Measurements from ENCODE around the gene PLEKHG7.
"Not testable (repeated sequence)": the region's sequence is repeated elsewhere in the genome, so short reads cannot be mapped to it uniquely, and the experiment has no call there.

PLEKHG7 gene

DNA sequence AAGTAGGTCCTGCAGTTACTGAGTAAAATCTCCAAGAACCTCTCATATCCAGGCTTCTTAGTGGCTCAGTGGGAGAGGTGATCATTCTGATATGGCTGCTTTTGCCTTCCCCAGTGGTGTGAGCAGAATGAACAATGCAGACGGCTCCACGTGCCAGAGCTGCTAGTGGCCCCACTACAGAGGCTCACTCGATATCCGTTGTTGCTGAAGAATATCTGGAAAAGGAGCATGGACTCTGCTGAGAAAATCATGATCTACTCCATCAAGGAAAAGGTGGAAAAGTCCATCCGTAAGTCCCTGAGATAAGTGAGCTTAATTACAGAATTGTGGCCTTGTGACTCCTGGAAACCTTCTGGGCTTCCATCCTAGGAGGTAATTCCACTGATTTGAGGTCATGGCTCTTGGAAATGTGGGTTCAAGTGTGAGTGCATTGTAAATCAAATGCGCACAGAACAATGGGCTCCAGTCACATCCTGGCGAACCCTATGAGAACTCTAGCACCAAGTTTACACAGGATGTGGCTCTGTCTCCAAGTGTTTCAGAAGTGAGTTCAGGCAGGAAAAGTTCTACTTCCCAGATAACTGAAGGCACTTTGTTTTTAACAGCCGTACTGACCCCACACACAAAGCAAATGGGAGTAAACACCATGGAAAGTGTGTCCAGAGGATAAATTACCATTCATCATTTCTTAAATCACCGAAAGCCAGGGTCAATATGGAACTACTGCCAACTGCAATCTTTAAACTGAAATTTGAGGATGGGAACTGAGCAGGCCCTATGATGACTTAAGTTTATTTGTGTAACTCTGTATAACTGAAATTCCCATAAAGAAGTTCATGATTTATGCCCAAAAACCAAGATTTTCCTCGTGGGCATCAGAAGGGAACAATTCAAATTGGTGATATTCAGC, 51.4 kb downstream of the PLEKHG7 start:
- no peak for DNase-seq

DNA sequence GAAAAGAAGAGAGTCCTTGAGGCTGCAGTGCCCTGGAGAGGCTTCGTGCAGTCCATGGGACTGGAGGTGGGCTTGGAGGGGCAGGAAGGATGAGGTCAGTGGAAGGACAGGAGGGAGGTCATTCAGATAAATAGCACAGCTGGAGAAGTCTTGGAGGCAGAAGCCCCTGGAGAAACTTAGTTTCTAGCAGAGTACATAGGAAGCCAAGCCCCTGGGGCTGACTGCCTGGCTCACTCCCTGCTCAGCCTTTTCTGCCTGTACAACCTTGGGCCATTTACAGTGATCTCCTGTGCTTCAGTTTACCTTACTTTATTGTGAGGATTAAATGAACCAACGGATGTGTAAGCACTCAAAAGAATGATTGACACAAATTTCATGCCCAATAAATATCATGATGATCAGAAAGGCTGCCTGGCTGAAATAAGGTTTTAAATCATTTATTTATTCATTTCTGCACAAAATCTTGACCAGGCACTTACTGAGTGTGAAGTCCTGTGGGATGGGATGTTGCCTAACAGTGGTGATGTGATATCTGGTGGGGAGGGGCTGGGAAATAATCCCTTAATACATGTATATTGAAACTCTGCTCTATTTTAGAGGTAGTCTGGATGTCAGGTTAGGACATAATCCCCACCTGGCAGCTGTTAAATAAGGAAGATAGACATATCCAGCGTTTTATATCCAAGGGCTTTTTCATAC, 54.3 kb downstream of the PLEKHG7 start:
- no peak for DNase-seq

DNA sequence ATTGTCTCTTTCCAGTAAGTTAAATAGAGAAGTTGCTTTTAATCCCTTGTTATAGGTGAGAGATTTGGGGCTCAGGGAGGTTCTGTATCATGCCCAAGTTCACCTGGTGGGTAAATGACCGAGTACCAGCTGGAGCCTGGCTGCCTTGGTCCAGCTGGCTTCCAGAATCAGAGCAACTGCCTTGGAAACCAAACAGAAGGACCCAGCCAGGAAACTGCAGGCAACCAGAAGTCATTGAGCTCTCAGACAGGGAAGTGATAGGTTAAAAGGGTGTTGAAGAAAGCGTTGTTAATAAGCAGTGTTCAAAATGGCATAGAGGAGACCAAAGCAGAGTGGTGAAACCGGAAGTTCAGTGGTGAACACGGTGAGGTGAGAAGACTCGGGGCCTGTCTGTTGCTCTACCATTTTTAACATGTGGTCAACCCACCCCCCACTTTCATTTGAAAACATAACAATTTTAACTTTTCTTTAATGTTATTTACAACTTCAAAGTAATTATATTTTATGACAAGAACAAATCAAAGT, 54.9 kb downstream of the PLEKHG7 start:
- peak; percentile 6 for DNase-seq

DNA sequence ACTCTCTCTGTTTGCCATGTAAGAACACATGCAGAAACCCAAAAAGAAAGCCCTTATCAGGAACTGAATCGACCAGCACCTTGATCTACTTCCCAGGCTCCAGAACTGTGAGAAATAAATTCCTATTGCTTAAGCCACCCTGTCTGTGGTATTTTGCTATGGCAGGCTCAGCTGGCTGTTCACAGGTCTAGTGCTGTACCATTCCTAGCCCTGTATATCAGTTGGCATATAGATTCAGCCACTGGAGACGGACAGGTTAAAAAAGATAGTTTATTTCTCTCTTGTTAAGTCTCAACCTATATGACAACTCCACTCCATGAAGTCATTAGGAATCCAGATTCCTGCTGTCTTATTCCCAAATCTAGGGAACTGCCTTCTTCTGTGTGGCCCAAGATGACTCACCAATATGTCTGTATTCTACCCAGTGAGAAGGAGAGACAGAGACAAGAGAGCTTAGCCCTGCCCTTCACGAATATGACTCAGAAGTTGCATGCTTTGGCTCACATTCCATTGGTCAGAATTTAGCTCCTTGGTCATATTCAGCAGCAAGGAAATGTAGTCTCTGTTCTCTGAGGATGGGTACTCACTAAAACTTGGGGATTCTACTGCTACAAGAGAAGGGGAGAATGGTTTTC, 57.0 kb downstream of the PLEKHG7 start:
- DNase-seq, result no peak

DNA sequence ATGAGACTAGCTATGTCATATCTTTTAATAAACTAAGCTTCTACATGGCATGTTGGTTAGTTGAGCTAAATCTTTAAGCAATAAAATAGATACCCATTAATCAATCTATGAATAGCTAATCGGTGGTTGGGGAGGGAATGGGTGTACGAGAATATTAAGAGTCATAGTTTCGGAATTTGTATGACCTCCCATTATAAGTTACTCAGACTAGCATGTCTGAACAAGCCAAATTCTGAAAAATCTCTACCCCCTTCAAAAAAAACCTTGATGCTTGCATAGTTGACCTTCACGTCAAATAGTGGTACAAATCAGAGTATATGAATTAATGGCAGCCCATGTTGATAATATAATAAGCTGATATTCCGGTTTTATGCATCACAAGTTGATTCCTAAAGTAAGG, 60.0 kb downstream of the PLEKHG7 start:
- DNase-seq, result no peak

DNA sequence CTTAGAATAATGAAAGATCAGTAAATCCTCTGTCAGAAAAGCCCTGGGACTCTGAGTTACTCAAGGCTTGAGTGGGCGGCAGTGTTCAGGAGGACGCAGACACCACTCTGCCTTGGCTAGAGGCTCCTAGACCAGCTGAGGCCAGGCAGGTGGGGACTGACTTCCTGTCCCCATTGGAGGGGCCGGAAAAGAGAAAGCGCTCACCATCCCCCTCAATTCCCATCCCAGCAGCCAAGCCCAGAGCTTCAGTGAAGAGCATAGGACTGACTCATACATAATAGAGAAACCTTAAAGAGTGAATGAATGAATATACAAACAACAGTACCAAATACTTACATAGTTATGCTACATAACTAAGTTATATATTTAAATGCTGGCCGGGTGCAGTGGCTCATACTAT, 62.0 kb downstream of the PLEKHG7 start:
- DNase-seq, result no peak

DNA sequence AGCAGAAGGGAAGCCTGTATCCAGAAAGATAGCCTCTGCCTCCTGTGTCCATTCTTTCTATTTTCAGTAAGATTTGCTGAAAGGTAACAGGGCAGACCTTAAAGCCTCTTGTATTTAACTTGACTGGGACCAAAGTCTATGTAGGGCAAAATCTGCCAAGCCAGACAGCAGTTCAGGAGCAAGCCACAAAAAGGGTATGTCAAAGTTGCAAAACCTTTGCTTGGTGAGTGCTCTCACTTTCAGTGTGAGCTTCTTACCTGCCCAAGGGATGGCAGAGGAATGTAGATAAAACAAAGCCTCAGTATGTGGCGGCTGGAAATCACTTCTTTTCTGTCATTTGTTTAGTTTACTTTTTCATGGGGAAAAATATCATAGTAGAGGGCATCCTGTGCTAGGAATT, 63.1 kb downstream of the PLEKHG7 start:
- no peak for DNase-seq

DNA sequence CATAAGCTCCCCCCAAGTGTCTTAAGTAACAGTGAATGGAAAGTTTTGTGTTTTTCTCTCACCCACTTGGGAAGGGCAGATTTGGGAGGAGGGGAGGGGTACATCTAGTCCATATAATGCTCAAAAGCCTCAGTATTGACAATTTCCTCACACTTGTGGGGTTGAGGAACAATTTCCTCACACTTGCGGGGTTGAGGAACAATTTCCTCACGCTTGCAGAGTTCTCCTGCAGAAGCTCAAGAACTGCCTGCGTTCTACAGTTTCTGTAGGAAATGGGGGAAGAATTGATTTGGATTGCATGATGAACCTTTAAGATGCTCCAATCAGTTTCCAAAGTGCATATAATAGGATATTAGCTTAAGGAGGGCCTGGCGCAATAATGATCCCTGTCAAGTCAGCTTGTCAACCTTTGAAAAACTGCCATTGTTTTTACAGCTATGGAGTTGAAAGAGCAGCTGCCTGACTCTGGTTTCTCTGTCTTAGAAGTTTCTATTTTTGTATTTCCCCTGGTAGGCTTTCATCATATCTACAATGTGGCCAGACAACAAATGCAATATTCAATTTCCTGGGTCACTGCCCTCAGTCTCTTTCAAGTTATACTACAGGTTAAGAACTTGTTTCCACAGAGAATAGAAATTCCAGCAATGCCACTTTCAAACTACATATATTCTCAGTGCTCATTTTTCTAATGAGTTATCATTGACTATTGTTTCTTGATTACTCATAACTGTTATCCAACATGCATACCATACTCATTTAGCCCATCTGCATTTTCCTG, 66.5 kb downstream of the PLEKHG7 start:
- DNase-seq, result no peak

DNA sequence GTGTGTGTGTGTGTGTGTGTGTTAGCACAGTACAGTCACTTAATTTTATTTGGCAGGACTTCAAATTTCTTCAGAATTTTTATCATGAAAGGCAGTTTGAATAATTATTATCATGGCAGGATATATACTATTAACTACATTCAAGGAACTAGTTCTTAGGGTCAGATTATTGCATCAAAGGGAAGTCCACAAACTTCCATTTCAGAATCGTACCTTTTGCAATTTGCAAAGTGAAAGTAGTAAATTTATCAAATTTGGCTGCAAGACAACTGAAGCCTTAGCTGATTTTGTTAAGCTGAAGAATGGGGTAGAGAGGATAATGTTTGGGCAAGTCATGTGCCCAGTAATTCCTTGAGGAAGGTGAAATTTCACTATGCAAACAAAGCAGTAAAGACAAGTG, 68.2 kb downstream of the PLEKHG7 start:
- DNase-seq, result no peak

DNA sequence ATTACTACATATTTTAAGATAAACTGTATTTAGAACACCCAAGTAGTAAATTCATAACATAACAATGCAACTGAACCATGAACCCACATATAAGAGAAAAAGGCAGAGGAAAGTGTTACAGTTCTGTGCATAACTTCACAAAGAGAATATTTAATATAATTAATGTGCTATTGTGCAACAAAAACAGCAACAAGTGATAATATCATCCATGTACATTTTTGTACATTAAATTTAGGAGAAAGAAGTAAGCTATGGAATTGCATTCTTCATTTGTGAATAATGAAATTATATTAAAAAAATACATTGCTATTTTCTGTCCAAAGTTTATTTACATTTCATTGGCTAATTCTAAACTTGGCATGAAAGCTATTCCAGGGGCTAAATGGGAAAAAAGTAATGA, 72.6 kb downstream of the PLEKHG7 start:
- no peak for DNase-seq

DNA sequence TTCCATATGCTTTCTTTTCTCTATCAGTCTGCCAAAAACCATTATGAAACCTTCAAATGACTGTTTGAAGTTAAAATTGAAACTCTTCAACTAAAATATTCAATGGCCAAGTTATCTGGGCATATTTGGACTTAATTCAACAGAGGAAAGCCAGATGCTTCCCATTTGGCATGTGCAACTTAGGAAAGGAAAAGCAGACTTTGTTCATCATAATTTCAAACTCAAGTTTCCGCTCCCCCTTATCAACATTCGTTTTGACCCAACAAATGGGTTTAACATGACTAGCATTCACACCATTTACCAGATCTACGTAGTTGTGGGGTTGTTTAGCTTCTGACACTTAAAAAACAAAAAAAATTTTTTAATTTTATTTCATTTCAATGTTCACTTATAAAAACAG, 75.7 kb downstream of the PLEKHG7 start:
- DNase-seq, result no peak

DNA sequence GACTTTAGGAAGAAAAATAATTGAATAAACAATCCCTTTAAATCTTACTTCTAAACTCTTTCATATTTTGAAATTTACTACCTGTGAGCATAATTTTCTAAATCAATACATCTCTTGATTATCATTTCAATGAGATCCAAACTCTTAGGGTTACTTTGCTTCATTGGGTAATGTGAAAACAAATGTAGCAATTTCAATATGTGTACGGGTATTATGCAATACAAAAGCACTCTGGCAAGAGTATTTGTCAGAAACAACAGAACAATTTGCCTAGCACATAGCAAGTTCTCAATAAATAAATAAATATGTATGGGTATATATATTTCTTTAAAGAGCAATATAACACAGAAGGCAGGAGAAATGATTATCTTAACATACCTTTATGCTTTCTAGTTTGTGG, 77.1 kb downstream of the PLEKHG7 start:
- no peak for DNase-seq

DNA sequence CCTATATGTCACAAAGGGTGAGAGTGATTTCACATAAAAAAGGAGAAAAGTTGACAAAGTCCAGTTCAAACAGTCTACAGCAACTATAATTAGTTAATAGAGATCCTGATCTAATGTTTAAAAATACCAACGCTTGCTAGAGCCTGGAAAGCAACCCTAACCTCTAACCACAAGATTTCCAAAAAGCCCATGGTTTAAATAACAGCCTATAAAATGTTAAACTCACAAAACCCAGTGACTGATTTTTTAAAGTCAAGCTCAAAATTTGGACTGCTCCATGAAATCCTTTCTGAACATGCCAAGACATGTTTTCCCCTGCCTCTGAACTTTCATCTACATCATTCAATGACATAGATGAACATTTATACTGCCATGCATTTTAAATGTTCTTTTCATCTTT, 81.6 kb downstream of the PLEKHG7 start:
- no peak for DNase-seq

DNA sequence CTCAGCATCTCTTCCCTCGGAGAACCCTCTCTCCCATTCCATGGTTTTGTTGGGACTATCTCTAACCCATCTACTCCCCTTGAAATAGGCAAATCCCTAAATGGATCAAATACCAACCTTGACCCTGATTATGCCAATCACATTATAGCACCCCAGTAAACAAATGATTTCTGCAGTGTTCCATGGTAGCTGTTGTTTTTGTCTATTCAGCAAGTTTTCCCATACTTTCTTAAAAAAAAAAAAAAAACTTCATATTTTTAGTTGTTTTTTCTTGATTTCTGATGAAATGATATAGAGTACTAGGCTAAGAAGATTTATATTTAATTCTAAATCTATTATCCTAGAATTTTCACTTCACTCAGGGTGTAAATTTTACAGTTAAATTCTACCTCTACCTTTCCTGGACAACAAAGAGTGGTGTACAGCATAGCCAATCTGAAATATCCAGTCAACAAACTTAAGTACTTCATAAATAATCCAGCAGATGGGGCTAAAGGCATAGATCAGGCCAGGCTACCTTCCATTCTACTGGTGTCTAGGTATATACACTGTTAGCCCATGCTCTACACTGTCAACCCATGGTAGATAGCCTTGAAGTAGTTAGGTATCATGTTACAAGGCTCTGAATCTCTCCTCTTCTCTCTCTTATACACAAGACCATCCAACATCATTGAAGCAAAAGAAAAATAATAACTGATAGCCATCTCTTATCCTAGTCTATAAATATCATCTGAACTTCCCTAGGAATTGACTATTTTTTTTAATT, 82.2 kb downstream of the PLEKHG7 start:
- DNase-seq, result peak; percentile 71

DNA sequence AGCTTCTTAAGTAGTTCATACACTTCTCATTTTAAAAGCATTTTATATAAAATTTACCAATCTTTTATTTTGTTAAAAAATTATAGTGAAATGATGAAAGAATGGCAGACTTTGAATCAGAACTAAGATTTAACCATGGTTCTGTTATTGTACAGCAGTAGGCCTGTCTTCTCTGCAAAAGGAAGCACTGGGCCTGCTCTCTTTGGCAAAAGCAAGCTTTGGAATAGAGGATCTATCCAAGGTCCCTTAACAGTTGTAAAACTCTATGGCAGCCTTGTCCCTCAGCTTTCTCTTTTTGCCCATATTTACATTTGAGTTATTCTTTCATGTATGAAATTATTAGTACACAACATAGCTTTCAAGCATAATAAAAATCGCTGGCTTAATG, 82.8 kb downstream of the PLEKHG7 start:
- DNase-seq, result no peak

DNA sequence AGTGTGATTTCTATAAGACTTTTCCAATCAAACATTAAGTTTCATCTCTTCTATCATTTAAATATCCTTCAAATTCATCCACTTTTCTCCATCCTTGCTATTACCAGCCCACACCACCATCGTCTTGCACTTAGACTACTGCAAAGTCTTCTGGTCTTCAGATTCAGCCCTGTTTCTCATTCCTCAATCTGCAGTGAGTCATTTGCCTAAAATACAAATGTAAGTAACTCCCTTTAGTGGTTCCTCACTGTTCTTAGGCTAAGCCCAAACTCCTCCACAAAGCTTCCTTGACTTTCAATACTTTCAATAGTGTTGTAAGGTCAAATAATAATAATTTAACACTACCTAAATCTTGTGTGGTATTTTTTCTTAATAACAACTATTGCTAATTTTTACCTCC, 83.3 kb downstream of the PLEKHG7 start:
- DNase-seq, result no peak

DNA sequence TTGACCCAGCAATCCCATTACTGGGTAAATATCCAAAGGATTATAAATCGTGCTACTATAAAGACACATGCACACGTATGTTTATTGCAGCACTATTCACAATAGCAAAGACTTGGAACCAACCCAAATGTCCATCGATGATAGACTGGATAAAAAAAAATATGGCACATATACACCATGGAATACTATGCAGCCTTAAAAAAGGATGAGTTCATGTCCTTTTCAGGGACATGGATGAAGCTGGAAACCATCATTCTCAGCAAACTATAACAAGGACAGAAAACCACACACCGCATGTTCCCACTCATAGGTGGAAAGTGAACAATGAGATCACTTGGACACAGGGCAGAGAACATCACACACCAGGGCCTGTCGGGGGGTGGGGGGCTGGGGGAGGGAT, 91.6 kb downstream of the PLEKHG7 start:
- not testable (repeated sequence) for DNase-seq

DNA sequence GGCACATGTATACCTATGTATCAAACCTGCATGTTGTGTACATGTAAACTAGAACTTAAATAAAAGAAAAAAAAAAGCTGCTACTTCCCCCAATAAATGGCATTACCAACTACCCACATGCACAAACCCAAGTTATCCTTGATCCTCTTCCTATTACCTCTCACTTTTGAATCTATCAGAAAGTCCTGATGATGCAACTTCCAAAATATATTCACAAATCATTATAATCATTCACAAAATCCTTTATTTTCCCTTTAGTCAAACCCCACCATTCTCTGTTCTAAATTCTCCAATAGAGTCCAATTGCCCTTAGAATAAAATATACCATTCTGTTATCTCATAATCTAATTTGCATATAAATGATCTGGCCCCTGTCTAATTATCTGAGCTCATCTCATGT, 92.0 kb downstream of the PLEKHG7 start:
- DNase-seq, result no peak

DNA sequence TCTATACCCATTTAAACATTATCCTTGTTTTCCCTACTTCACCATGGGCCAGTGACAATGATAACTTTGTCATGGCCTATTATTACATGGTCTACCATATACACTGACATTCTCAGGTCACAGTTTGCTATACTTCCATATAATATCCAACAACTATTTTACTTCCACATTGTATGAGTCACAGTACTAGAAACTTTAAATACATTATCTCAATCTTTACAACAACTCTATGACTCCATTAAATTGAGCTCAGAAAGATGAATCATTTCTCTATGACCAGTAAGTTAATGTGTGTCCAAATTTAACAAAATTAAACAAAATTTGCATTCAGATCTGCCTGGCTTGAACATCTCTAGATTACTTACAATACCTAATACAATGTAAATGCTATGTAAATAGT, 93.9 kb downstream of the PLEKHG7 start:
- no peak for DNase-seq

DNA sequence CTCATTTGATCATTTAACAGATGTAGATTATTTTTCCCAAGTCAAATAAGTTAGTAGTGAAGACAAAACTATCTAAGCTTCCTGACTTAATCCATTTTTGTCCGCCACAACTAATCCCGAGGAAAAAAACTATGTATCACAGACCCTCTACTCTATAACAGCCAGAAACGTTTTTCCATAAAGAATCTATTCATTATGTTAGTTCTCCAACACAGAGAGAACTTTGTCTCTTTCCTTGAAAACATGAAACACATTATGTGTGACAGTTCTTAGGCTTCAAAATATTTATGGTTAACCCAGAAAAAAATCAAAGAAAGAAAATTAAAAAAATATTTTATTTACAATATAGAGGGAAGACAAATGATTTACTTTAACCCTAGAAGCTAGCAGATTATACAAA, 100.1 kb downstream of the PLEKHG7 start:
- DNase-seq, result no peak

DNA sequence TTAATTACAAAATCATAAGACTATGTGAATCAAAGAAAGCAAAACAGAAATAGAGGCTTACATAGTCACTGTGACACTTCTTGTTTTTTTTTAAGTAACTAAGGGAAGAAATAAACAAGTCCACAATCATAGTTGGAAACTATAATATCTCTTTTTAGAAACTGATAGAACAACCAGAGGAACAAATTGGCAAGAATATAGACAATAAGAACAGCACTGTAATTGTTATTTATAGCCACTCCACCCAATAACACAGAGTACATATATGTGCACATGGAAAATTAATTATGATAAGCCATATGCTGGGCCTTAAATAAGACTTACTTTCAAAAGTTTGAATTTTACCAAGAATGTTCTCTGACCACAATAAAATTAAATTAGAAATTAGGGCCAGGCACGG, 101.1 kb downstream of the PLEKHG7 start:
- no peak for DNase-seq

DNA sequence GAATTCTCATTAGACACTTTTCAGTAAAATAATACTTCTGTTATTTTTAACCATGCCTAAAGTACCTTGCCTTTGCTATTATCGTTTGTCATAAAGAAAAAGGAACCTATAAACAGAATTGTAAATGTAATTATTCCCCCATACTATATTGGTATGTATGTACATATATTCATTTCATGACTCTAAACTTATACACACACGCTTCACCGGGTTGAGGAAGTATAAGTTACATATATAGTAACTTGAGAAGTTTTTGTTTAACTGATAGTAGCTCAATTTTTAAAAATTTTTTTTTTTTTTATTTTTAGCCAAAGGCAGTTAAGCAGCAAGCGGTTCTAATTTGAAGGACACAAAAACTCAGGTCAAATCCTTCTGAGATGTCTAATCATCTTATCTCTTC, 107.6 kb downstream of the PLEKHG7 start:
- DNase-seq, result no peak
